ENCODE data around the gene FRZB.
A peak's percentile ranks its signal among the peaks of the same experiment; 100 is the strongest.

Gene FRZB

DNA sequence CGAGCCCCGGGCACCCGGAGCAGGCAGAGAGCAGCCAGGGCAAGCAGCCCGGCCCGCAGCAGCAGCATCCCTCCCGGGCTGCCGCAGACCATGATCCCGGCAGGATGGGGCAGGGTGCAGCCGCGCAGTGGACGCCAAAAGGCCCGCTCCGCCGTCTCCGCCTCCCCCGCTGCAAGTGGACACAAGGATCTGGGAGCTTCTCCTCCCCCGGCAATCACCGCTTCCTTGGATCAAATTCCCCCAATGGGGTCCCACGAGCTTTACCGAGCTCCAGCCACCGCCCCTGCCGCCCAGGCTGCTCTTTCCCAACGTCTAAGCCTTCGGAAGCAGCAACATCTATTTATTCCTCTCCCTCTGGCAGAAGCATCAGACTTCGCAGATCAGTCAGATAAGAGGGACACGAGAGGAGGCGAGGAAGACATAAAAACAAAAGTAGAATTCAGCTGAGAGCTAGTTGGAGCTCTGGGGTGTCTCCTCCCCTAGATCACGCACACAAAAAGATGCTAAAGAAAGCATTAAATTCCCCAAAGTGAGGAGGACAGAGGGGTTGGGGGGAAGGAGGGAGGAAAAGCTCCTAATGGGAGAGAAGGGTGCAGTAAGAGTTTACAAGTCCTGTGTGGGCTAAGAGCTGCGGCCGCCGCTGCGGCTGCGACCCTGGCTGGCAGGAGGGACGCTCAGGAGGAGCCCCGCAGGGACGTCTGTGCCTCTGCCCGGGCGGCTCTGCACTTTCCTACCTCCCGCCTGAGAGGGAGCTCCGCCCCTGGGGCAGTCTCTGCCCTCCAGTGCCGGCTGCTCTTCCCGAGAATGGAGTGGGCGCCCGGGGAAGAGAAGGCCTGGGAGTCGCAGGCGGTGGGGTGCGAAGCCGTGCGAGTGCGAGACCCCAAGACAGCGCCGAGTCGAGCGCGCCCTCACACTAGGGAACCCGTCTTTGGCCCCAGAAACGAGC, at the start of gene FRZB:
FRZB (minus strand) TSS at position 177 of the 946 bp plus-strand sequence; CDS start at position 92, 85 bp downstream.
- Histone ChIP-seq H3K36me3 (ENCODE audit: control insufficient read depth in 5 of 5, insufficient read depth in 5 of 5, low read length in 5 of 5) (no peaks in the 10 kb centered on the region), H3K9me3 (ENCODE audit: control insufficient read depth in 5 of 5, low read length in 5 of 5) (no peaks in the 10 kb centered on the region), H3K27ac (ENCODE audit: low read depth, low read length) (no peak within 1 kb of the TSS), H3K27me3 (ENCODE audit: control insufficient read depth in 5 of 5, insufficient read depth in 4 of 5, low read length in 5 of 5) (peaks cover 2 to 16% (median 4%) of the 10 kb centered on the region in 5 donors), H3K4me3 (ENCODE audit: low read depth in 1 of 5, low read length in 5 of 5) (peak within 1 kb of the TSS; percentile 54 to 74 (median 68)), H3K9ac (ENCODE audit: low read length in 5 of 5) (peak within 1 kb of the TSS in 4 of 5 donors; percentile 2 to 73 (median 55)), H3K4me1 (ENCODE audit: control insufficient read depth in 5 of 5, insufficient read depth in 5 of 5, low read length in 5 of 5) (peaks cover 2 to 24% (median 20%) of the 10 kb centered on the region in 5 donors)

GRCh38 chr2:182915369-182916326, 49.2 kb upstream of the FRZB start:
- Histone ChIP-seq H3K4me3 (ENCODE audit: low read depth in 1 of 5, low read length in 5 of 5) (no peak overlapping the region), H3K27ac (ENCODE audit: low read depth, low read length) (no peak overlapping the region), H3K36me3 (ENCODE audit: control insufficient read depth in 5 of 5, insufficient read depth in 5 of 5, low read length in 5 of 5) (peaks cover 10 to 34% (median 26%) of the 10 kb centered on the region in 5 donors), H3K27me3 (ENCODE audit: control insufficient read depth in 5 of 5, insufficient read depth in 4 of 5, low read length in 5 of 5) (no peaks in the 10 kb centered on the region), H3K4me1 (ENCODE audit: control insufficient read depth in 5 of 5, insufficient read depth in 5 of 5, low read length in 5 of 5) (peaks cover 0 to 8% (median 0%) of the 10 kb centered on the region in 5 donors), H3K9me3 (ENCODE audit: control insufficient read depth in 5 of 5, low read length in 5 of 5) (no peaks in the 10 kb centered on the region), H3K9ac (ENCODE audit: low read length in 5 of 5) (no peak overlapping the region)

- Histone ChIP-seq H3K9ac (ENCODE audit: low read length in 5 of 5) (no peak overlapping the region), H3K4me3 (ENCODE audit: low read depth in 1 of 5, low read length in 5 of 5) (no peak overlapping the region), H3K36me3 (ENCODE audit: control insufficient read depth in 5 of 5, insufficient read depth in 5 of 5, low read length in 5 of 5) (peaks cover 15 to 34% (median 30%) of the 10 kb centered on the region in 5 donors), H3K27ac (ENCODE audit: low read depth, low read length) (no peak overlapping the region), H3K4me1 (ENCODE audit: control insufficient read depth in 5 of 5, insufficient read depth in 5 of 5, low read length in 5 of 5) (peaks cover 0 to 8% (median 0%) of the 10 kb centered on the region in 5 donors), H3K9me3 (ENCODE audit: control insufficient read depth in 5 of 5, low read length in 5 of 5) (no peaks in the 10 kb centered on the region), H3K27me3 (ENCODE audit: control insufficient read depth in 5 of 5, insufficient read depth in 4 of 5, low read length in 5 of 5) (no peaks in the 10 kb centered on the region)
These were observed 48.4 kb upstream of the FRZB start for GRCh38 chr2:182914852-182915251.

- peaks cover 15 to 36% (median 29%) of the 10 kb centered on the region in 5 donors for H3K36me3 ChIP-seq (ENCODE audit: control insufficient read depth in 5 of 5, insufficient read depth in 5 of 5, low read length in 5 of 5)
- H3K4me1 ChIP-seq (ENCODE audit: control insufficient read depth in 5 of 5, insufficient read depth in 5 of 5, low read length in 5 of 5): peaks cover 0 to 8% (median 0%) of the 10 kb centered on the region in 5 donors
- H3K9me3 ChIP-seq (ENCODE audit: control insufficient read depth in 5 of 5, low read length in 5 of 5): no peaks in the 10 kb centered on the region
- H3K27ac ChIP-seq (ENCODE audit: low read depth, low read length): no peak overlapping the region
- no peak overlapping the region for H3K9ac ChIP-seq (ENCODE audit: low read length in 5 of 5)
- no peaks in the 10 kb centered on the region for H3K27me3 ChIP-seq (ENCODE audit: control insufficient read depth in 5 of 5, insufficient read depth in 4 of 5, low read length in 5 of 5)
- H3K4me3 ChIP-seq (ENCODE audit: low read depth in 1 of 5, low read length in 5 of 5): no peak overlapping the region
These were observed 46.6 kb upstream of the FRZB start for GRCh38 chr2:182913064-182913463.

- Histone ChIP-seq H3K9ac (ENCODE audit: low read length in 5 of 5) (no peak overlapping the region), H3K4me3 (ENCODE audit: low read depth in 1 of 5, low read length in 5 of 5) (no peak overlapping the region), H3K27ac (ENCODE audit: low read depth, low read length) (no peak overlapping the region), H3K36me3 (ENCODE audit: control insufficient read depth in 5 of 5, insufficient read depth in 5 of 5, low read length in 5 of 5) (peaks cover 15 to 36% (median 29%) of the 10 kb centered on the region in 5 donors), H3K4me1 (ENCODE audit: control insufficient read depth in 5 of 5, insufficient read depth in 5 of 5, low read length in 5 of 5) (peaks cover 0 to 8% (median 0%) of the 10 kb centered on the region in 5 donors), H3K27me3 (ENCODE audit: control insufficient read depth in 5 of 5, insufficient read depth in 4 of 5, low read length in 5 of 5) (no peaks in the 10 kb centered on the region), H3K9me3 (ENCODE audit: control insufficient read depth in 5 of 5, low read length in 5 of 5) (no peaks in the 10 kb centered on the region)
These were observed 46.1 kb upstream of the FRZB start for GRCh38 chr2:182912518-182912915.

- Histone ChIP-seq H3K27ac (ENCODE audit: low read depth, low read length) (no peak overlapping the region), H3K36me3 (ENCODE audit: control insufficient read depth in 5 of 5, insufficient read depth in 5 of 5, low read length in 5 of 5) (peaks cover 15 to 36% (median 29%) of the 10 kb centered on the region in 5 donors), H3K9me3 (ENCODE audit: control insufficient read depth in 5 of 5, low read length in 5 of 5) (no peaks in the 10 kb centered on the region), H3K4me3 (ENCODE audit: low read depth in 1 of 5, low read length in 5 of 5) (no peak overlapping the region), H3K4me1 (ENCODE audit: control insufficient read depth in 5 of 5, insufficient read depth in 5 of 5, low read length in 5 of 5) (peaks cover 0 to 14% (median 4%) of the 10 kb centered on the region in 5 donors), H3K27me3 (ENCODE audit: control insufficient read depth in 5 of 5, insufficient read depth in 4 of 5, low read length in 5 of 5) (no peaks in the 10 kb centered on the region), H3K9ac (ENCODE audit: low read length in 5 of 5) (no peak overlapping the region)
These were observed 45.5 kb upstream of the FRZB start for GRCh38 chr2:182911813-182912517.

DNA sequence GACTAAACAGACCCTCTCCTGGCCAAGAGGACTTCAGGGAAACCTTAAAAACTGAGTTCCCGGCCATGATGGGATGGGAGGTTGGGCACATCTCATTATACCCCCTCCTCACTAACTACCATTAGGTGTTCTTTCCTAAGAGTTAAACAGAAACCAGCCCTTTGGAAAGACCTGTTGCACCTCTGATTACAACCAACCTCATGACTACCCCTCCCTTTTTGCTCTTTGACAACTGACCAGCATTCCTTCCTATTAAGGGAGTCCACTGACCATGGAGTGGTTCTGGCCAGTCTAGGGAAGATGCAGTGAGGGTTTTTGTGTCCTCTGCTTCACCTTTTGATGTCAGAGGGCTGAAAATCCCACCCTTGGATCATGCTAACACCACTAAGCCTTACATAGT, 44.5 kb upstream of the FRZB start:
- peaks cover 0 to 15% (median 5%) of the 10 kb centered on the region in 5 donors for H3K4me1 ChIP-seq (ENCODE audit: control insufficient read depth in 5 of 5, insufficient read depth in 5 of 5, low read length in 5 of 5)
- no peaks in the 10 kb centered on the region for H3K27me3 ChIP-seq (ENCODE audit: control insufficient read depth in 5 of 5, insufficient read depth in 4 of 5, low read length in 5 of 5)
- H3K9me3 ChIP-seq (ENCODE audit: control insufficient read depth in 5 of 5, low read length in 5 of 5): no peaks in the 10 kb centered on the region
- H3K36me3 ChIP-seq (ENCODE audit: control insufficient read depth in 5 of 5, insufficient read depth in 5 of 5, low read length in 5 of 5): peaks cover 15 to 30% (median 28%) of the 10 kb centered on the region in 5 donors
- no peak overlapping the region for H3K27ac ChIP-seq (ENCODE audit: low read depth, low read length)
- no peak overlapping the region for H3K4me3 ChIP-seq (ENCODE audit: low read depth in 1 of 5, low read length in 5 of 5)
- no peak overlapping the region for H3K9ac ChIP-seq (ENCODE audit: low read length in 5 of 5)

DNA sequence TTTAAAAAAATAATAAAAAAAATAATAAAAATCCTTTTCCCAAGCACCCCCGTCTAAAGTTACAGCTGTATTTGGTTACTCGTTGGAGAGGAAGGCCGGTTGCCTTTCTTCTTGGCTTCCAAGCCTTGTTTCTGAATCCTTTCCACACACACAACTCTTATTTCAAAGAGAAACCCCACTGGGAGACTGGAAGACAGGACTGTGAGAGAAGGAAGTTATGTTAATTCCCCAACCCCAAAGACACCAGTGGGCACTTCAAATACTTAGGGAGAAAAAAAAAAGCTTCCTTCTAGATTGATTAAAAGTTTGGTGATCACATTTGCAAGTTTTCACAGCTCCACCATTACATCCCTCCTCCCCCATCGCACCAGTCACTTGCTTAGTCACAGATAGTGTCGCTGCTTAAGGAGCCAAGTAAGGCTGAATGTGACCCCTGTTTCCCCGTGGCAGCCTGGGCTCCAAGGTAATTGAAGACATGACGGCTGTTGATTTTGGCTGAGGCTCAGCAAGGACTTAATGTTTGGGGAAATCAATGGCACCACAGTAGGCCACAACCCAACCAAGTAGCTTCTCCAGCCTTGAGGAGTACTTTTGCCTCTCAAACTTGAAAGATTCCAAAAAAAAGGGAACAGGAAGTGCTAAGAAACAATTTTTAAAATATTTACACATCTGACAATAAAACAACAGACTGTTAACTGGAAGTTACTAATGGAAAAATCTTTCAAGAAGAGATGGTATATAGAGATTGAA, 40.8 kb upstream of the FRZB start:
- H3K27me3 ChIP-seq (ENCODE audit: control insufficient read depth in 5 of 5, insufficient read depth in 4 of 5, low read length in 5 of 5): no peaks in the 10 kb centered on the region
- H3K4me1 ChIP-seq (ENCODE audit: control insufficient read depth in 5 of 5, insufficient read depth in 5 of 5, low read length in 5 of 5): peaks cover 0 to 9% (median 2%) of the 10 kb centered on the region in 5 donors
- H3K9me3 ChIP-seq (ENCODE audit: control insufficient read depth in 5 of 5, low read length in 5 of 5): no peaks in the 10 kb centered on the region
- H3K4me3 ChIP-seq (ENCODE audit: low read depth in 1 of 5, low read length in 5 of 5): no peak overlapping the region
- H3K36me3 ChIP-seq (ENCODE audit: control insufficient read depth in 5 of 5, insufficient read depth in 5 of 5, low read length in 5 of 5): peaks cover 0 to 12% (median 10%) of the 10 kb centered on the region in 5 donors
- H3K9ac ChIP-seq (ENCODE audit: low read length in 5 of 5): no peak overlapping the region
- peak overlapping the region; percentile 3 for H3K27ac ChIP-seq (ENCODE audit: low read depth, low read length)

DNA sequence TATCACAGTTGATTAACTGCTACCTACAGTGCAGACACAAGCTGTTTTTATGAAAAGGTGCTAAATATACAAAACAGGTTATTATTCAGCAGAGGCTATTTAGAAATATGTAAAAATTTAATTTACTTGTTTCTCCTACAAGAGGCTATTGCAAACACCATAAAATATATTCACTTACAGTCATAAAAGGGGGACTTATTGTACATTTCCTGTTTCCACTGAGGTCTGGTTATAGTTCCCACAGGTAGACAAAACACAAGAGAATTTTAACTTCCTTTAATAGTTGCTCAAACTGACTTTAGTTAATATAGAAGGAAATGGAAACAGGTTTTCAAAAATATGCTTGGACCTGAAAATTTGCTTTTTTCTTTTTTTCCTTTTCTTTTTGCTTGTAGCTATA, 40.0 kb upstream of the FRZB start:
- H3K4me3 ChIP-seq (ENCODE audit: low read depth in 1 of 5, low read length in 5 of 5): no peak overlapping the region
- peaks cover 0 to 12% (median 10%) of the 10 kb centered on the region in 5 donors for H3K36me3 ChIP-seq (ENCODE audit: control insufficient read depth in 5 of 5, insufficient read depth in 5 of 5, low read length in 5 of 5)
- H3K4me1 ChIP-seq (ENCODE audit: control insufficient read depth in 5 of 5, insufficient read depth in 5 of 5, low read length in 5 of 5): peaks cover 0 to 7% (median 0%) of the 10 kb centered on the region in 5 donors
- no peaks in the 10 kb centered on the region for H3K27me3 ChIP-seq (ENCODE audit: control insufficient read depth in 5 of 5, insufficient read depth in 4 of 5, low read length in 5 of 5)
- H3K9ac ChIP-seq (ENCODE audit: low read length in 5 of 5): no peak overlapping the region
- no peak overlapping the region for H3K27ac ChIP-seq (ENCODE audit: low read depth, low read length)
- H3K9me3 ChIP-seq (ENCODE audit: control insufficient read depth in 5 of 5, low read length in 5 of 5): no peaks in the 10 kb centered on the region
